Omental fat pad (tissue), 4 donors: ENCODE data around the gene SLC25A42. TPM values are rescaled to one million over a fixed set of nuclear protein-coding genes. Genes with fewer than 3 reads are reported as not detected.

ENCODE experiments used
- ATAC-seq: fragments of 150-250 bp; one replicate; pipeline ENCODE4 v1.9.1; 2016; ENCODE audit warnings: mild to moderate bottlenecking, moderate library complexity; ENCODE audit not compliant: low FRiP score
- DNase-seq: peaks from one replicate; pipeline ENCODE4 v3.0.0-alpha.2; 2019; ENCODE audit warnings: low spot score
- CTCF ChIP-seq, 3 donors: fragments of 450-650 bp; IDR thresholded peaks; one replicate each; pipeline ENCODE4 v1.5.1; 2016 to 2017; ENCODE audit warnings: antibody characterized with exemption in 3 of 3, mild to moderate bottlenecking in 3 of 3, moderate library complexity in 2 of 3
- total RNA-seq, 4 donors: library from RNA; depleted of rRNA; stranded (reverse); fragments of >200 nt; gene quantifications; one replicate each; pipeline ENCODE4 v1.1.0, GENCODE V29; 2016

SLC25A42 gene
- total RNA-seq, 4 donors from 2014 or later = 4.7 to 9.9 (median 7.4) TPM

GRCh38 chr19:19068659-19069654, 5.2 kb downstream of the SLC25A42 start:
- ATAC-seq (no peak), DNase-seq (no peak)
- no peak for TF ChIP-seq CTCF (IDR thresholded peaks at IDR 0.05)

- TF ChIP-seq CTCF (IDR thresholded peaks at IDR 0.05) = no peak
- no peak for ATAC-seq
- DNase-seq = no peak
Measured at GRCh38 chr19:19071897-19072296, 8.1 kb downstream of the SLC25A42 start.

- ATAC-seq = no peak
Measured at GRCh38 chr19:19074196-19074882, 10.5 kb downstream of the SLC25A42 start.

GRCh38 chr19:19075126-19075525, 11.3 kb downstream of the SLC25A42 start:
- ATAC-seq (no peak), DNase-seq (no peak)
- no peak for TF ChIP-seq CTCF (IDR thresholded peaks at IDR 0.05)

More at GRCh38 chr19:19074196-19074882, 10.5 kb downstream of the SLC25A42 start:
- DNase-seq = no peak
- no peak for TF ChIP-seq CTCF (IDR thresholded peaks at IDR 0.05)

- no peak for TF ChIP-seq CTCF (IDR thresholded peaks at IDR 0.05)
- DNase-seq = no peak
- ATAC-seq = no peak
Measured at GRCh38 chr19:19076476-19076875, 12.7 kb downstream of the SLC25A42 start.

- TF ChIP-seq CTCF (IDR thresholded peaks at IDR 0.05) = no peak
- ATAC-seq (no peak), DNase-seq (no peak)
Measured at GRCh38 chr19:19077103-19077502, 13.3 kb downstream of the SLC25A42 start.
